Chondrocyte (in vitro differentiated cells): ENCODE data around the gene LPCAT1. TPM values are rescaled to one million over a fixed set of nuclear protein-coding genes. Genes with fewer than 3 reads are reported as not detected.
A peak's percentile ranks its signal among the peaks of the same experiment; 100 is the strongest.

ENCODE experiments used
- DNase-seq: peaks from one replicate; pipeline ENCODE4 v3.0.0; 2021; ENCODE audit warnings: mixed read lengths, low spot score
- H3K27ac Mint-ChIP-seq: one replicate; pipeline ENCODE4 v1.8.0; 2021; ENCODE audit warnings: mild to moderate bottlenecking, moderate library complexity, mixed read lengths; ENCODE audit not compliant: unreplicated experiment
- H3K27me3 Mint-ChIP-seq: 2 replicates; pipeline ENCODE4 v1.8.0; 2021; ENCODE audit warnings: low read depth, mixed read lengths
- H3K36me3 Mint-ChIP-seq: 2 replicates; pipeline ENCODE4 v1.8.0; 2021; ENCODE audit warnings: low read depth, mixed read lengths
- H3K4me1 Mint-ChIP-seq: 2 replicates; pipeline ENCODE4 v1.8.0; 2021; ENCODE audit warnings: low read depth, mild to moderate bottlenecking, mixed read lengths
- H3K4me3 Mint-ChIP-seq: one replicate; pipeline ENCODE4 v1.8.0; 2021; ENCODE audit warnings: mild to moderate bottlenecking, moderate library complexity, mixed read lengths; ENCODE audit not compliant: unreplicated experiment
- H3K9me3 Mint-ChIP-seq: 2 replicates; pipeline ENCODE4 v1.8.0; 2021; ENCODE audit warnings: low read depth, mixed read lengths
- total RNA-seq: library from RNA; stranded (reverse); gene quantifications from 3 replicates; pipeline ENCODE4 v1.2.1, GENCODE V29; 2021
- TF ChIP-seq, protein P1 (sequence below): fragments of 200-600 bp; sonication (generic); IDR thresholded peaks from 2 replicates; pipeline ENCODE4 v1.5.0; 2021; ENCODE audit warnings: antibody characterized with exemption, mild to moderate bottlenecking, moderate library complexity

LPCAT1 gene
- total RNA-seq, 1 donor from 2014 or later: 49.4 TPM

DNA sequence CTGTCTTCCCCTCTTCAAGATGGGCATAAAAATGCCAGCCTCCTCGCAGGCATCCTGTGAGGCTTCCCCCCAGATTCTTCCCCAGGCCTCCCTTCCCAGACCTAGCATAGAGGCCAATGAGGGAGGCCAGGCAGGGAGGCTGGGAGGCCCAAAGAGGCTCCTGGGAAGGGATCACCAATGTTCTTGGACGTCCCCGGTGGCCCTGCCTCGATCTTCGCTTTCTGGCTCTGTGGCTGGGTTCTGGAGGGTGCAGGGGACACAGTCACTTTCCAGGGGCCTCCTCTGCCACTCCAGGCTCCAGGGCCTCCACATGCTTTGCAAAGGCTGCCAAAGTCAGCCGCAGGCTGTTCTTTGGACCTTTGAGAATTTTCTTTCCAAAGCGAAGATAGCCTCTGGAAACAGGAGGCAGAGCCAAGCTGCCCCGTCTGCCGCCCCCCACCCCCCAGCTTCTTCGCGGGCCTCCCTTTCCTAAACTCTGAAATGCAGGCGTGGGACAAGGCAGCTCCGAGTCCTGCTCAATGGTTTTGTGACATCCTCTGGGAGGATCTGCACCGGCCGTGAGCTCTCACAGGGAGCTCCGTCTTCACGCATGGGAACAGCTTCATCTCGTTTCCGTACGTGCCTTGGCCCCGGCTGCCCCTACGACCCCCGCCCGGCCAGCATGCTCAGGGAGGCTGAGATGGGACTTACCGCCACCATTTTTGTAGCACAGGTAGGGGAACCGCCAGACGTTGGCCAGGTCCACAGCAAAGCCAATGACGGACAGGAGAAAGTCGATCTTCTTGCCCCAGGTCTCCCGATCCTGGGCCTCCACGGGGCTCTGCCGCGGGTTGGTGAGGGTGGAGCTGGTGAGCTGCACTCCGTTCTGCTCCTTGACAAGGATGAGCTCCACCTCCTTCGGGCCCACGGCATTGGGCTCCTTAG lies 81.3 kb downstream of the LPCAT1 start:
- Mint-ChIP-seq H3K4me1 (peaks cover 6% of the 10 kb centered on the region), H3K27me3 (peaks cover 59% of the 10 kb centered on the region), H3K9me3 (peaks cover 9% of the 10 kb centered on the region), H3K27ac (no peak overlapping the region), H3K36me3 (peaks cover 4% of the 10 kb centered on the region), H3K4me3 (no peak overlapping the region)
- TF ChIP-seq, protein P1, sequence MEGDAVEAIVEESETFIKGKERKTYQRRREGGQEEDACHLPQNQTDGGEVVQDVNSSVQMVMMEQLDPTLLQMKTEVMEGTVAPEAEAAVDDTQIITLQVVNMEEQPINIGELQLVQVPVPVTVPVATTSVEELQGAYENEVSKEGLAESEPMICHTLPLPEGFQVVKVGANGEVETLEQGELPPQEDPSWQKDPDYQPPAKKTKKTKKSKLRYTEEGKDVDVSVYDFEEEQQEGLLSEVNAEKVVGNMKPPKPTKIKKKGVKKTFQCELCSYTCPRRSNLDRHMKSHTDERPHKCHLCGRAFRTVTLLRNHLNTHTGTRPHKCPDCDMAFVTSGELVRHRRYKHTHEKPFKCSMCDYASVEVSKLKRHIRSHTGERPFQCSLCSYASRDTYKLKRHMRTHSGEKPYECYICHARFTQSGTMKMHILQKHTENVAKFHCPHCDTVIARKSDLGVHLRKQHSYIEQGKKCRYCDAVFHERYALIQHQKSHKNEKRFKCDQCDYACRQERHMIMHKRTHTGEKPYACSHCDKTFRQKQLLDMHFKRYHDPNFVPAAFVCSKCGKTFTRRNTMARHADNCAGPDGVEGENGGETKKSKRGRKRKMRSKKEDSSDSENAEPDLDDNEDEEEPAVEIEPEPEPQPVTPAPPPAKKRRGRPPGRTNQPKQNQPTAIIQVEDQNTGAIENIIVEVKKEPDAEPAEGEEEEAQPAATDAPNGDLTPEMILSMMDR: no peak
- DNase-seq: peak; percentile 85

DNA sequence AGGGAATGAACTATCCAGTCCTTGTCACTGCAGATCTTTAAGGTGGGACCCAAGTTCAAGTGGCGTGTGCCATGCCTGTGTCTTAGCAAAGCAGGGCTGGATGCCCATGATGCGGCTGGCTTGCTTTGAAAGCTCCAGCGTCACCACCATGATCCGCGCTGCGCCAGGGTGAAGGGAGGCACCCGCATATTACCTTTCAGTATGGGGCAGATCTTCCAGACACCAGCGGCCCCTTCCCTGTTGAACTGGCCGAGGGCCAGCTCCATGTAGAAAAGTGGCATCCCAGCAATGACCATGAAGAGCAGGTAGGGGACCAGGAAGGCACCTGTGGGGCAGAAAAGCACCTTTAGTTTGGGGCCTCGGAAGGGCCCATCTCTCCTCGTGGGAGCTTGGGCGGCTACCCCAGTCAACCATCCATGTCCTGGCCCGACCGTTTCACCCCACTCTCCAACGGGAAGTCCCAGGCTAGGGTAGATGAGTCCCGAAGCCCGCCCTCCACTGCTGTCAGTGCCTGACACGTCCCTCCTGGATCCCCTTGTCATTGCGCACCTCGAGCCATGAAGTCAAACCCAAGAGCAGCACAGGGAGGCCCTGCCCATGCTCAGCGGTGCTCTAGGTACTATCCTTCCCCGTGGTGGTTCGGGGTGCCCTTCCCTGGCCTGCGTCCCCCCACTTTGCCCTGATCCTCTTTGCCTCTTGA lies 82.4 kb downstream of the LPCAT1 start:
- peaks cover 4% of the 10 kb centered on the region for H3K36me3 Mint-ChIP-seq
- H3K4me3 Mint-ChIP-seq: no peak overlapping the region
- peaks cover 52% of the 10 kb centered on the region for H3K27me3 Mint-ChIP-seq
- H3K4me1 Mint-ChIP-seq: peaks cover 6% of the 10 kb centered on the region
- DNase-seq: peak; percentile 80
- H3K27ac Mint-ChIP-seq: no peak overlapping the region
- TF ChIP-seq, protein P1: no peak
- peaks cover 9% of the 10 kb centered on the region for H3K9me3 Mint-ChIP-seq

DNA sequence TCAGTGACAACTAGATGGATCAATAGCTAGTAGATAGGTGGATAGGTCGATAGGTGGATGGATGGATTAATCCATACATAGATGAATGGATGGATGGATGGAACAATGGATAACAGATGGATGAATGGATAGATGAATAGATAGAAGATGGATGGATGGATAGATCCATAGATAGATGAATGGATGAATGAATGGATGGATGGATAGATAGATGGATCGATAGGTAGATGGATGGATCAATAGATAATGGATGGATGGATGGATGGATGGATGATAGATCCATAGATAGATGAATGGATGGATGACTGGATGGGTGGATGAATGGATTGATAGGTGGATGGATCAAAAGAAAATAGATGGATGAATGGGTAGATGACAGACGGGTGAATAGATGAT lies 83.7 kb downstream of the LPCAT1 start:
- Mint-ChIP-seq H3K27me3 (peaks cover 55% of the 10 kb centered on the region), H3K27ac (no peak overlapping the region), H3K4me1 (peaks cover 6% of the 10 kb centered on the region), H3K36me3 (peaks cover 4% of the 10 kb centered on the region), H3K4me3 (no peak overlapping the region), H3K9me3 (peaks cover 9% of the 10 kb centered on the region)
- no peak for DNase-seq
- TF ChIP-seq, protein P1: no peak

DNA sequence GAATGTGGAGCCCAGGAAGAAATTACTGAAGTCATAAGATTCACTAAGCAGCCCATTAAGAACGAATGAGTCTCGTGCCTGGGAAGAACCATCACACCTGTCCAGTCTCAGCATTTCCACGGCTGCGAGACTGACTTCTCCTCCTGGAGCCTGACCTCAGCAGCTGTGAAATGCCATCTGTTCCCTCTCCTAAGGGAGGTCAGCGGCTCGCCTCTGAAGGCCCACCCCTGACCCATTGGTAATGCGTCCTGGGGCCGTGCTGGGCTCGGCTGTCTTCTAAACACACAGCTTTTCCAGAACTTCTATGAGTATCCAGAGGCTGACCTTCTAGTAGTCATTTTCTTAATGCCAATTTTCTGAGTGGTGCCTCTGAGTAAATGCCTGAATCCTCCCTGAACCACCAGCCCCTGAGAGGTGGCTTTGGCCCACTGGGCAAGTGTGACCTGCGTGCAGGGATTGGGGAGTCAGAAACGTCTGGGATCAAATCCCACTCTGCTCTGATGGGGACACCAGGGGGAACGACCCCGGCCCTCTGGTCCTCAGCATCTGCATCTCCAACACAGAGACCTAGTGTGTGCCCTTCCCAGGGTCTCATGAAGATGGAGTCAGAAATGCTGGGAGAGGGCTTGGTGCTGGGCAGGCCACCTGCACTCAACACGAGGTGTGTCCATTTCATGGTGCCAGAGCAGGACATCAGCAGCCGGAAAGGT lies 84.2 kb downstream of the LPCAT1 start:
- Mint-ChIP-seq H3K27me3 (peaks cover 52% of the 10 kb centered on the region), H3K4me1 (peaks cover 4% of the 10 kb centered on the region), H3K27ac (no peak overlapping the region), H3K4me3 (no peak overlapping the region), H3K36me3 (peaks cover 4% of the 10 kb centered on the region), H3K9me3 (peaks cover 9% of the 10 kb centered on the region)
- TF ChIP-seq, protein P1: no peak
- peak; percentile 56 for DNase-seq

DNA sequence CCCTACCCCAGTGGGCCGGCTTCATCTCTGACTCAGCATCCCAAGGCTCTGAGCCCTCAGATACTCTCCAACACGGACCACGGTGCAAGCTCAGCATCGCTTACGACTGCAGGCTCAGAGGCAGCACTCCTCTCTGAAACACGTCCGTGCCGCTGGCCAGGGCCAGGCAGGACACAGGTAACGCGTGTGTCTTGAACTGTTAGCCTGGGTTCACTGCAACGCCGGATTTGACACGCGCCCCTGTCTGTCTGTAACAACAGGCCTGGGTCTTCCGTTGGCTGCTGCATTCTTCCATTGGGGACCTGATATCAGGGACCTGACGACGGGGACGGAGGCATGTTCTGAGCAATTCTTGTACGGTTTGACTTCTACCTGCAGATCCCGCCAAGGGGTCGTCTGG lies 84.9 kb downstream of the LPCAT1 start:
- H3K27me3 Mint-ChIP-seq: peaks cover 47% of the 10 kb centered on the region
- H3K4me3 Mint-ChIP-seq: no peak overlapping the region
- TF ChIP-seq, protein P1: no peak
- no peak overlapping the region for H3K27ac Mint-ChIP-seq
- peaks cover 9% of the 10 kb centered on the region for H3K9me3 Mint-ChIP-seq
- peaks cover 2% of the 10 kb centered on the region for H3K36me3 Mint-ChIP-seq
- DNase-seq: peak; percentile 84
- H3K4me1 Mint-ChIP-seq: no peaks in the 10 kb centered on the region
